GM21737 (cell line): Measurements from ENCODE around the gene GREM1.
A peak's percentile ranks its signal among the peaks of the same experiment; 100 is the strongest.

Source experiments
- ATAC-seq: cut with Tn5 transposase; IDR thresholded peaks from one replicate; pipeline ENCODE4 v1.9.1; 2021; ENCODE audit warnings: mild to moderate bottlenecking, moderate library complexity; ENCODE audit not compliant: unreplicated experiment

GREM1 gene

GRCh38 chr15:32694222-32694983 lies 23.4 kb upstream of the GREM1 start:
- ATAC-seq = no peak

DNA sequence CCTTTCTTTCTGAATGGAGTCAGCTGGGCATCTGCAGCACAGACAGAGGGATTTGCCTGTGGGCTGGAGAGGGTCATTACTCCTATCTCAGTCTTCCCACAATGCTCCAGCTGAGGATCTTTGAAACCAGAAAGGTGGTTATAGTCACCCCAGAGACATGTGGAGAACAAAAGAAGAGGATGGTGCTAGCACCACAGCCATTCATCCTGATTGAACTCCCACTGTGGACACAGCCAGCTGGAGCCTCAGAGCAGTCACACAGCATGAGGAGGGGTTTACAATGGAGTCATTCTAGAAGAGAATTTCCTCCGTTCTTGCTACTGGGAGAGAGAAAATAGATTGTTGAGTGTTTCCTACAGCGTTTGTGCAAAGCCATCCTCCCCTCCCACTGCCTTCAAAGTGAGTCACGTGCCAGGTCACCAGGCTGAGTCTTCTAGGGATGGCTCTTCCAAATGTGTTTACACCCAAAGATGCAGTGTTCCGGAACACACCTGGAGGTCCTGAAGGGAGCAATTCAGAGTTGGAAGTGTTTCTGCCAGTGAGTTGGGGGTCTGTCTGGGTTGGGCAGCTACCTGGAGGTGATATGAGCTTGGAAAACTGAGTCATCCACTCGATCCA lies 18.9 kb upstream of the GREM1 start:
- ATAC-seq = no peak

DNA sequence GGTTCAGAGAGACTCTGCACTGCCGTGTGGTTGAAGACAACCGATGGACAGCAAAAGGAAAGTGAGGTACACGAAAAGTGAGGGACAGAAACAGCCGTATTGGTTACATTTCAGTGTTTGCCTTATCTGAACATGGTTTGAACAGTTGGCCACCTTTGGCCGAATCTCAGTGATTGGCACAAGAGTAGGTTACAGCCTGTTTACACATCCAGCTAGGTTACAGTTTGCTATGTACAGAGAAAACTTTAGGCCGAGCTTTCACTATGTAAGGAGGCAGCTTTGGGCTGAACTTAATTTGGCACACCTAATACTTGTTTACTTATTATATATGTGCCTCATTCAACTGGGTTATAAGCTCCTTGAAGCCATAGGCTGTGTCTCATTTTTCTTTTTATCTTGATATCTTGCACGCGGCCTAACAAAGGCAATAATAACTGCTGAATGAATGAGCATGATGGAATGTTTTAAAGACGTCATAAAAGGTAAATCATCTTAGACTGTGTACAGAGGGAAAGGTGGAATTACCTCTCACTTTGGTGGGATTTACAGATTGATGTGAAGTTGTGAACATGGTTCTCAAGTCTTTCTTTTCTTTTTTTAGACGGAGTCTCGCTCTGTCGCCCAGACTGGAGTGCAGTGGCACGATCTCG lies 17.2 kb upstream of the GREM1 start:
- no peak for ATAC-seq

DNA sequence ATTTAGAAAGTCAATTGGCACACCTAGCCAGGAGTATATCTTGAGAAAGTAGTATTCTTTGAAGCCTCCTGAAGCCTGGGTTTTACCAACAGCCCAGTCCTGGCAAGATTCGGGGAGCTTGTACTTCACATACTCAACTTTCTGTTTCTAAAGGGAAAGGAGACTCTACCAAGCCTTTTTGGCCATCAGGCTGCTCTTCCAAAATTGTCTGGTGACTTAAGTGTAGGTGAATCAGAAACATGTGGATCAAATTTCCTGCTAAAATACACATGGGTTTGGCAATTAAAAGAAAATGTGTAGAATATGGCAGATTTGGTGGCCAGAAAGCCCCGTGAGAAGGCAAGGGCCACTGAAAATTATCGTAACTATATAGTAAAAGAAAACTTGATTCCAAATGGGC lies 15.9 kb upstream of the GREM1 start:
- no peak for ATAC-seq

- ATAC-seq = no peak
Measured at GRCh38 chr15:32704395-32704981, 13.3 kb upstream of the GREM1 start.

DNA sequence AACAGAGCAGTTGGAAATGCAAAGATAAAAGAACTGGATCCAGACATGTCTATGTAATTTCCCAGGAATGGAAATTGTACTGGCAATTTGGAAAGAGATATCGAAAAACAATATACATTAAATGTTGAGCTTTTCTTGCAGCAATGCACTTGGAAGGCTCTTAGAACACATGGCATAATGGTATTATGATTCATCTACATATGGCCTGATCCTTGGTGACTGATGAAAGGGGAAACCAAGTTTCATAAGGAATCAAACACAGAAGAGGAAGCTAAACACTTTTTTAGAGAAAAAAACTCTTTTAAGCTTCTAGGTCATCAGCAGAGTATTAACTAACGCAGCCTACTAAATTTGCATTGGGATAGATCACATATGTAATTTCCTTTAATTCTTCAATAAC lies 12.4 kb upstream of the GREM1 start:
- ATAC-seq = no peak

DNA sequence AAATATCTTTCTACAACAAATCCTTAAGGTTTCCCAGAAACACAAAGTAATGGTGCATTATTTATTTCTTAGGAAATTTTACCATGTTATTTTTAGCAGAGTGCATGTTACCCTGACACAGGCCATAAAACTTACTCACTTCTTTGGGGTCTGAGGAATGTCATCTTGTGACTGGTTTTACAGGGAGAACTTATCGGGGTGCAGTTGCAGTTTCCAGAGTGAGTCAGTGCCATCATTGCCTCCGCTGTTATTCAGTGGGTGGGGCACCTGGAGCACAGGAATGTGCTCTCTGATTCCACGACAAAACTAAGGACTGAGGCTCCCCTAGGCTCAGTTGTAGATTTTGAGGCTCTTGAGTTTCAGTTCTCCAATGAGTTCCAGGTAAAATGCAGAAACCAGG lies 11.1 kb upstream of the GREM1 start:
- ATAC-seq = no peak

- no peak for ATAC-seq
Measured at GRCh38 chr15:32707436-32707835, 10.4 kb upstream of the GREM1 start.

DNA sequence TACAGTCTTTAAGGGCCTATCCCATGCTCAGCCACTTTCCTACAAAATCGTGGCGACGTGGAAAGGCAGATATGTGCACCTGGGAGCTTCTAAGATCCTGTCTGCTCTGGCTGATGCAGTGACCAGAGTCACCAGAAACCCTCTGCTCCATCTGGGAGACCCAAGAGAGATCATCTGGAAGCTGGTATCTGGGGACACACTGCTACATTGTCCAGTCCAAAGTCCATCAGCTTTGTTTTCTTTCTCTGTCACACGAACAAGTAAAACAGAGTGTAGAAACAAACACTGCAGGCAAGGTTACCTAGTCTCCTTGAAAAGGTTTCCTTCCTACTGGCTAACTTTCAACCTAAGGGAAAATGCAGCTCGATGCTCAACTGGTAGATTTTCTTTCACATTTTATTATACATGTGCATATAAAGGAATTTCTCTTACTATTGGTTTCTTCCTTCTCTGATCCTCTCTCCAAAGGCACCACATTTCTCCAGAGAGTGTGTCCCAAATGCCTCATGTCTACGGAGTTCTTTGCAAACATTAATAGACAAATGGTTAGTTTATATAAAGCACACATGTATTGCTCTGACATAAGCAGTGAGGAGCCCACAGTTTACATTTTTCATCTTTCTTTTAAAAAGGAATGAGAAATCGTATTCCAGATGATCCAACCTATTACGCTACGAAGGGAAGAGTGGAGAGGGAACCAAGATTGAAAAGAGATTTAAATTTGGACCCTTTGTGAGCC lies 8.3 kb upstream of the GREM1 start:
- no peak for ATAC-seq

DNA sequence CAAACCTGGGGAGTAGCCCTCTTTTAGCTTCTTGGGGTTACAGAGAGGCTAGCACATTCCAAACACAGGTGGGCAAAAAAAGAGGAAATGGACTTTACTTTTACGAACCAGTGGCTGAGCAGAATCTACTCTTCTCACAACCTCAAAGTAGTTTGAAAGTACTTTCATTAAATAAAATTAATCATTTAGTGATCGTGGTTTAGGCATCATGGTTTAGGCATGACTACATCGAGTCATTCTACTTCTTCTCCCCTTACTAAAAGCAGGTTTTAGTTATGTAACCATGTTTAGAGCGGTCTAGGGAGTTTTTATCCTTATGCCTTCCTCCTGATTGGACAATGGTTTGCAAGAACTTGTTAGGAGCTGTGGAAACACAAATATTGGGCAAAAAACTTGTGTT lies 2.5 kb upstream of the GREM1 start:
- no peak for ATAC-seq

- ATAC-seq = no peak
Measured at GRCh38 chr15:32716216-32716914, 1.4 kb upstream of the GREM1 start.

DNA sequence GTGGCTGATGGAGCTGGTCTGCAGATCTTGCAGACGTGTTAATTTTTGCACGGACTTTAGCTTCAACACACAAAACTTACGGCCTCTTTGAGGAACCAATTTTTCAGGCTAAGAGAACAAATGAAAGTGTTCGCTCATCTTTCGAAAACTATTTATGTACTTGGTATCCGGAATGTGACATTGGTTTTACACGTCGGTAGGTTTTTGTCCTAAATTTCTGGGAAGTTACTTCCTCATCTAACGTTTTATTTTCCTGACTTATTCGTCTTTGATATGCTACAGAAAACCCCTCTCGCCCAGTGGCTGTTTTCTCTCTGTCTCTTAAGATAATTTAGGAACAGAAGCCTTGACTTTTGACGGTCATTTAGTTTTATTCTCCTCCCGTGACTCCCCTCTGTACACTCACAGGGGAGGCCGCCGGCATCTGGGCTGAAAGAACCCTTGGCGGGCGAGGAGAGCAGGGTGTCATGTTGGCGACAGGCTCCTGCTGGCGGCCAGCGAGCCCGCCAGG lies 834 bp upstream of the GREM1 start:
- no peak for ATAC-seq

GRCh38 chr15:32718227-32718820 lies 520 bp downstream of the GREM1 start:
- ATAC-seq = no peak

DNA sequence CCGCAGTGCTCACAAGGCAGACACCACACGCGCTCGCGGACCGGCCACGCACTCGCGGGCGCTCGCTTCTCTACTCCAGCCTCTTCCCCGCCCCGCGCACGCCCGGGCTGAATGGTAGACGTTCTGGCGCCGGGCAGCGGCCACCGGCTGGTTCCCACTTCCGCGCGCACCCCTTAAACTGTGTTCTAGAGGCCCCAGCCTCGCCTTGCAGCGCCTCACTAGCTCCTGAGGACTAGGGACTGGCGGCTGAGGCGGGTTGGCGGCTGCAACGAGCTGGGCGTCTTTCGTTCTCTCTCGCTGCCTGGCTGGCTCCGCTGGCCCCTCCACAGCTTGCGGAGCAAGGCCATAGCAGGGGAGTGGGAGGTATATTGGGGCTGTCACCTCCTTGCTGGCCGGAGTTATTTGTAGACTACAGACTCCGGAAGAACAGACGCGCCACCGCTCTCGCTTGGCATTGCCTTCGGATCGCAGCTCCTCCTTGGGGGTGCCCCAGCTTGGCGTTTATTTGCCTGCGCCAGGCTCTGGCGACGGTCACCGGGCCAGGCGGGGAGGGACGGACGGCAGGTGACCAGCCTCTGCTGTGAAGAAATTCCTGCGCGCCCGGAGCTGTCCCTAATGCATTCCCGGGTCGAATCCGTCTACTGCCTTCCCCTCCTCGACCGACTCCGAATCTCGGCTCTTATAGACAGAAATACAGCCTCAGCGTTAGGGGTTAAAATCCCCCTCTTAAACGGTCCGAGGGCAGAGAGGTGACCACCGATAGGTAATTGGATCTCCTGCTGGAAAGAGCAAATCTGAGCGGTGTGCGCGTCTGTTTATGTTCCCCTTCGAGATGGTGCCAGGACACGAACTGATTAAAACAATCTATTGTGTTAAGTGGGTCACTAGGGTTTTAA lies 1.3 kb downstream of the GREM1 start:
- no peak for ATAC-seq

DNA sequence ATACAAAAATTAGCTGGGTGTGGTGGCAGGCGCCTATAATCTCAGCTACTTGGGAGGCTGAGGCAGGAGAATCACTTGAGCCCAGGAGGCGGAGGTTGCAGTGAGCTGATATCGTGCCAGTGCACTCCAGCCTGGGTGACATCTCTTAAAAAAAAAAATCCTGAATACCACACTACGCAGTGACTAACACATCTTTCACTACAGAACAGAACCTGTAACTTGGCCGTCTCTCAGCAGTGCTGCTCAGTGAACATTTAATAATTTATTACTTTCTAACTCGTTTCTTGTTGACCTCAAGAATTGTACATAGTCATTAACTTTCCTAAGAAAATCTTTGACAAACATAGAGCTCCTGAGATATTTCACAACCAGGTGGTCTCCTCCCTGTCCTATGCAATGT lies 3.8 kb downstream of the GREM1 start:
- ATAC-seq = no peak

- no peak for ATAC-seq
Measured at GRCh38 chr15:32722136-32722535, 4.3 kb downstream of the GREM1 start.

- peak; percentile 96 for ATAC-seq
Measured at GRCh38 chr15:32723171-32723948, 5.6 kb downstream of the GREM1 start.

DNA sequence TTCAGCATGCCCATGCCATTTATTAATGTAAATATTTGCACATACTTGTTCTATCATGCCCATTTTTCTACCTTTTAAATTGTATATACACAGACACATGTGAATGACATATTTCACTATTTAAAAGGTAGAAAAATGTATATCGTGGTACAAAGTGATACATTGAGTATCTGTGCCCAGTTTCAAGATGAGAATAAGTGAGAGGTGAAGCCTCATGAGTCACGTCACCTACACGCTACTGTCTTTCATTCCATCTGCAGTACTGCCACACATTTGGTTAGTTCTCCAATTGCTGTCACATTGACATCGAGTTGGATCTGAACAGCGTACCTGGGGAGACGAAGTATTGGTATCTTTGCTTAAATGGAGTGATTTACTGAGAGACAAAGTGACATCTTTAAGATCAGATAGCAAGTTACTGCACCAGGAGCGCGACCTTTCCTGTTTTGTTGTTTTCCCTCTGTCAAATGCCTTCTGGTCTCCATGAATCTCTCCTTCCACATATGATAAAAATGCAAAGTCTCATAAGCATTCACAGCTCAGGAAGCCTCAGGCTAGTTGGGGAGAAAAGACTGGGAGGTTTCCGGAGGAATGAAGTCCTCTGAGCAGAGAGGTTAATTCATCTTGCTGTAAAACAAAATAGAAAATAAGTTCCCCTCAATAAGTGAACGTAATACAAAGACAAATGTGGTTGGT lies 12.0 kb downstream of the GREM1 start:
- ATAC-seq = no peak
